NCI-H446 (cell line): Measurements from ENCODE around the gene ADGRL4.
"Not testable (repeated sequence)": the region's sequence is repeated elsewhere in the genome, so short reads cannot be mapped to it uniquely, and the experiment has no call there.

Source experiments
- DNase-seq, 2 experiments: peaks; one replicate each; lab custom pipeline; 2025; lab: John Stamatoyannopoulos, UW

ADGRL4 gene

DNA sequence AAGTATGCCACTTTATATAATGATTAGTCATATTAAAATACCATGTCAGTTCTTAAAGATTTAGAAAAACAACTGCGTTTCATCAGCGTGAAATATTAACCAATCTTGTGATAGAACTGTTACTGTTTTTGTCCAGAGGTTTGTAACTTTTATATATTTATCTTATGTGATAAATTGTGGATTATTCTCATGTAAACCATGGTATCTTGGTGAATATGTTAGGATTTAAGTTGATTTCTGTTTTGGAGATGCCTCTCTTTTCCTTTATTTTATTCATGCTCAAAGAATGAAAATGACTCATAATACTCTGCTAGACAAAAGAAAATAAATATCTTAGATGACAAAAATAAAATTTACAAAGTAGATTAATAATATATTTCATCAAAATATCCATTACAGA, 88.4 kb downstream of the ADGRL4 start:
- DNase-seq: no peak

- DNase-seq: no peak
These were observed 89.5 kb downstream of the ADGRL4 start for GRCh38 chr1:78916986-78917385.

GRCh38 chr1:78913950-78914349, 92.6 kb downstream of the ADGRL4 start:
- no peak for DNase-seq

GRCh38 chr1:78911956-78912880, 94.3 kb downstream of the ADGRL4 start:
- DNase-seq: no peak

DNA sequence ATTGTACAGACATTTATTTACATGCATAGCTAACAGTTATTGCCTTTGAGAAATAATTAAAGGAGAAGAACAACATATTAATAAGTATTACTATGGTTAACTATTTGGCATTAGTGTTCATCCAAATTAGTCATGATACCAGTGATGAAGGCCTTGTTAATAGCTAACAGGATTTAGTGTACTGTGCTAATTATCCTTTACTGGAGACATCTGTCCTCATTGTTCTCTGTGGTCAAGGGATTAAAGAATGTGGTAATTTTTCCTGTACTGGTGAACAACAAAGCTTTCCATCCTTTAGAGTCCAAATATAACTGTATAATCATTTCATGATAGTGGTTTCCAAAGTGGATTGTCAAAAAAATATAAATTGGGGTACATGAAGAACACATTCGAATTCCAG, 103.9 kb downstream of the ADGRL4 start:
- DNase-seq: no peak

DNA sequence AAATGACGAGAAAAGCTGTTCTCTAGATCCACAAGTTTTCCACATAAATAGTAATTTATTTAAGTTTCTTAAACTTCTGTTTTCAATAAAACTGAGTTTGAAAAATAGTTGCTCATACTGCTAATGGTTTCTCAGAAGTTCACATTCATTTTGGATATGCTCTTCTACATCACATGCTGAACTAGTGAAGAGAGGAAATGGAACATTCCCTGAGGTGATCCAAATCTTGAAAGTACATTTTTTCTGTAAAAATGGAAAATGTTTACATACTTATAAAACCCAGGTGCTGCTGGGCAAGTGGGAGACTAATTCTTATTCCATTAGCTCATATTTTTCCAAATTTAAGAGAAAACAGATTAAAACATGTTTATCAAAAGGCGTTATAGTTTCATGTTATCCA, 111.7 kb downstream of the ADGRL4 start:
- no peak for DNase-seq

DNA sequence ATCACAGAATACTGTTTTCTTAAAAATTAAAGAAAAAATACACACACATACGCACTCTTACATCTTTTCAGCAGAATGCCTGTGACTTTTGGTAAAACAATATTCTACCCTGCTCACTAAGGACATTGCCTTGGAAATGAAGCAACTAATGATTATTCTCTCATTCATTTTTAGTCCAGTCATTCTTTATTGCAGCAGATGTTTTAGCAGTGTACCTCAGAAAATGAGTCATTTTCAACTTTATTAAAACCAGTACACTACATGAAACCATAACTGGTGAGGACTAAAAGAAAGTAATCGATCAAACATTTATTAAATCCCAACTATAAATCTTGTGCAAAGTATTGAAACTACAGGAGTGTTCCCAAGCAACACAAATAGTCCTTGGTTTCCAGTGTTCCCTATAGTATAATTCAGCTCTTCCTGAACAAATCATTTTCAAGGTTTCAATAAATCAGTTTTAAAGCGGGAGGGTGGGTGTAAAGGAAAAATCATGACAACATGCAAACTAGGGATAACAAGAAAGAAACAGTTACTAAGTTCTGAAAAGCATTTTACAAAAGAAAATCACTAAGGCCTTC, 114.2 kb downstream of the ADGRL4 start:
- no peak for DNase-seq

DNA sequence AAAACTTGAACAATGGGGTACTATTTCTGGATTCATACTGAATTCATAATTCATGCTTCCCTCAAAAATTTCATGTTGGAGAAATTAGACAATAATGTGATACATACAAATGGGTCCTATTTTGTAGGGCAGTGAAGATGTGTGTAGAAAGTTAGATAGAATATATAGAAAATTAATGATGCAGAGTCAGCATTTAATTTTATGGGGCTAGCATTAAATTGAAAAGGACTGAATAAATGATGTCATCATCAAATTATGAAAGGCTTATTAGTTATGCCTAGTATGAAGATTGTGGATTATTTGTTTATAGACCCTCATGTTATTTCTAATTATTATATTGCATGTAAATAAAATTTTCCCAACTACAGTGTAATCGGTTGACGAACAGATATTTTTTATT, 119.1 kb downstream of the ADGRL4 start:
- no peak for DNase-seq

- peak in 1 of 2 experiments; percentile 28 for DNase-seq
These were observed 121.7 kb downstream of the ADGRL4 start for GRCh38 chr1:78884685-78885452.

- no peak for DNase-seq
These were observed 126.3 kb downstream of the ADGRL4 start for GRCh38 chr1:78880223-78880622.

DNA sequence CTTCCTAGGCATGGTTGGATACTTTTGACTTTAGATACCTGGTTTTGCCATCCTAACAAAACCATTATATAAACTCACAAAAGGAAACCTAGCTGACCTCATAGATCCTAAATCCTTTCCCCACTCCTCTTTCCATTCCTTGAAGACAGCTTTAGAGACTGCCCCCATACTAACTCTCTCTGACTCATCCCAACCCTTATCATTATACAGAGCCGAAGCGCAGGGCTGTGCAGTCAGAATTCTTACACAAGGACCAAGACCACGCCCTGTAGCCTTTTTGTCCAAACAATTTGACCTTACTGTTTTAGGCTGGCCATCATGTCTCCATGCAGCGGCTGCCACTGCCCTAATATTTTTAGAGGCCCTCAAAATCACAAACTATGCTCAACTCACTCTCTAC, 130.5 kb downstream of the ADGRL4 start:
- not testable (repeated sequence) for DNase-seq

DNA sequence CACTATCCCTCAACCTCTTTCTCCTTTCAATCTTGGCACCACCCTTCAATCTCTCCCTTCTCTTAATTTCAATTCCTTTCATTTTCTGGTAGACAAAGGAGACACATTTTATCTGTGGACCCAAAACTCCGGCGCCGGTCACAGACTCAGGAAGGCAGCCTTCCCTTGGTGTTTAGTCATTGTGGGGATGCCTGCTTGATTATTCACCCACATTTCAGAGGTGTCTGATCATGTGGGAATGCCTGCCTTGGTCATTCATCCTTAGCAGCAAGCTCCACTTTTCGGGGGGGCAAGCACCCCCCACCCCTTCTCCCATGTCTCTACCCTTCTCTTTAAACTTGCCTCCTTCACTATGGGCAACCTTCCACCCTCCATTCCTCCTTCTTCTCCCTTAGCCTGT, 133.7 kb downstream of the ADGRL4 start:
- not testable (repeated sequence) for DNase-seq

- DNase-seq: no peak
These were observed 135.3 kb downstream of the ADGRL4 start for GRCh38 chr1:78871249-78871648.

- DNase-seq: no peak
These were observed 137.4 kb downstream of the ADGRL4 start for GRCh38 chr1:78869136-78869535.

DNA sequence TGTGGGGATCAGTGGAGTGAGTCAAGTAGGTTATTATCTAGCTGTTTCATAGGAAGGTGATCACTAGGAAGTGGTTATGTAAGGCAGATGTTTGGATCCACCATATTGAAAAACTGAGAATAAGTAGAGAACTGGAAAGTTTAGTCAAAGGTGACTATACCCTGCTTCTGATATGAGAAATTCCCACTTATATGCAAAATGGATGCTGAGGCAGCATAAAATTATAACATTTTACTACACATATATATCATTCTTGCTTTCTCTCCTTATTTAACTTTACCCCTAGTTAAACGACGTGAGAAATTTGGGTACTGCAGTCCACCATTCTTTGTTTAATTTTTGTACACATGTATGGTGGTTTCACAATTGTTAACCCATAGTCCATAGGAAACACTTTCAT, 142.4 kb downstream of the ADGRL4 start:
- DNase-seq: no peak

DNA sequence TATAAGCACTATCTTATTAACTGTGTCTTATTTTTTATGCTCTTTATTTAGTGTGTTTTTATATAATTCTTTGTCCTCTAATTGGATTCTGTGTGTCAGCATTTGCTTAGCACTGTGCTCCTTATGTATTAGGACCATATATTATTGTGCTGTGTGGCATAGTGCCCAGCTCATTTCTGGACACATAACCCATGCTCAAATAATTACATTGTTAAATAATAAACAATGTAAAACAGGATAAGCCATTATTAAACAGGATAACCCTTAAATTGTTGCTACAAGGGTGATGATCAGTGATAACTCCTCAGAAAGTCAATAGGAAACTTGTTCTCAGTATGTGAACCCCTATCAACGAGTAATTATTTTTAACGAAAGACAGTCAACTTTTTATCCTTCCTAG, 150.4 kb downstream of the ADGRL4 start:
- no peak for DNase-seq

- no peak for DNase-seq
These were observed 151.3 kb downstream of the ADGRL4 start for GRCh38 chr1:78855258-78855657.

GRCh38 chr1:78854556-78854955, 152.0 kb downstream of the ADGRL4 start:
- DNase-seq: no peak

DNA sequence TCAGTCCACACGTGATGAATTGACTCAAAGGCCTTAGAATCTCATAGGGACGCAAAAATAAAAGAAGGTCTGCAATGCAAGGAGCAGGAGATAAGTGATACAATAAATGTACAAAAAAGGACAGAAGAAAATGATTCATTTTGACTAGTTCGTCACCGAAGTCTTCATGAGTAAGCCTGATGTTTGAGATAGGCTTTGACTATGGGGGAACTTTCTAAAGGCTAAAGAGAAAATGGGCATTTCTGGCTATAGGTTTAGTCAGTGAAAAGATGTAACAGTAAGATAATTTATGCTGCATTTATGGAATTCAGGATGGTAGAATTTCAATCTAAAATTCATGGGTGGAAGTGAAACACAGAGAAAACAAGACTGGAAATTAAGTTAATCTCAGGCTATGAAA, 163.0 kb downstream of the ADGRL4 start:
- no peak for DNase-seq

- no peak for DNase-seq
These were observed 163.4 kb downstream of the ADGRL4 start for GRCh38 chr1:78843111-78843510.

GRCh38 chr1:78840453-78841271, 165.9 kb downstream of the ADGRL4 start:
- peak; percentile 92 to 95 for DNase-seq
